Measurements from ENCODE around the gene DNAJB2.
"Not testable (repeated sequence)": the region's sequence is repeated elsewhere in the genome, so short reads cannot be mapped to it uniquely, and the experiment has no call there.

DNAJB2 gene

GRCh38 chr2:219286436-219287115 is 7.4 kb downstream of the DNAJB2 start:
- no peak for DNase-seq

- not testable (repeated sequence) for DNase-seq
Measured at GRCh38 chr2:219287116-219287440, 7.9 kb downstream of the DNAJB2 start.

GRCh38 chr2:219287580-219288265 is 8.6 kb downstream of the DNAJB2 start:
- DNase-seq, result no peak

- no peak for DNase-seq
Measured at GRCh38 chr2:219289195-219289536, 10.0 kb downstream of the DNAJB2 start.

GRCh38 chr2:219289537-219290361 is 10.6 kb downstream of the DNAJB2 start:
- no peak for DNase-seq

- DNase-seq, result no peak
Measured at GRCh38 chr2:219290381-219291171, 11.4 kb downstream of the DNAJB2 start.

- DNase-seq, result no peak
Measured at GRCh38 chr2:219291394-219291793, 12.2 kb downstream of the DNAJB2 start.

GRCh38 chr2:219291910-219292490 is 12.8 kb downstream of the DNAJB2 start:
- DNase-seq, result no peak

GRCh38 chr2:219292616-219293015 is 13.4 kb downstream of the DNAJB2 start:
- no peak for DNase-seq

GRCh38 chr2:219293736-219294231 is 14.6 kb downstream of the DNAJB2 start:
- DNase-seq, result no peak

GRCh38 chr2:219294356-219295351 is 15.5 kb downstream of the DNAJB2 start:
- DNase-seq, result peak; percentile 91

GRCh38 chr2:219296142-219296541 is 17.0 kb downstream of the DNAJB2 start:
- DNase-seq, result no peak

- no peak for DNase-seq
Measured at GRCh38 chr2:219296631-219297391, 17.6 kb downstream of the DNAJB2 start.

- no peak for DNase-seq
Measured at GRCh38 chr2:219297766-219298456, 18.7 kb downstream of the DNAJB2 start.

GRCh38 chr2:219298759-219299371 is 19.7 kb downstream of the DNAJB2 start:
- peak; percentile 92 for DNase-seq

GRCh38 chr2:219299372-219299760 is 20.2 kb downstream of the DNAJB2 start:
- DNase-seq, result no peak

GRCh38 chr2:219300022-219300421 is 20.9 kb downstream of the DNAJB2 start:
- no peak for DNase-seq

- no peak for DNase-seq
Measured at GRCh38 chr2:219302412-219302968, 23.3 kb downstream of the DNAJB2 start.

GRCh38 chr2:219304223-219304622 is 25.1 kb downstream of the DNAJB2 start:
- DNase-seq, result no peak
